HL-60 (cell line): Measurements from ENCODE around the gene SLC29A3.

ENCODE experiments used
- CTCF ChIP-seq: IDR thresholded peaks from one replicate; pipeline ENCODE4 v1.5.1; 2011; ENCODE audit warnings: low read length, control low read depth, inconsistent platforms; ENCODE audit not compliant: insufficient read depth
- GABPA ChIP-seq: IDR thresholded peaks from 2 replicates; pipeline ENCODE4 v1.6.1; 2012; ENCODE audit warnings: low read depth

GRCh38 chr10:71402005-71402404 is 82.9 kb downstream of the SLC29A3 start:
- TF ChIP-seq CTCF = no peak
- no peak for TF ChIP-seq GABPA
